Fibroblast of lung (primary cell): ENCODE data around the gene HIPK3. TPM values are rescaled to one million over a fixed set of nuclear protein-coding genes. Genes with fewer than 3 reads are reported as not detected.

ENCODE experiments used
- DNase-seq, 2 donors: peaks; one replicate each; pipeline versions ENCODE4 v3.0.0 to v3.0.0-alpha.2; 2010; ENCODE audit warnings: low read depth in 2 of 2
- H2AFZ ChIP-seq: 2 replicates; pipeline ENCODE4 v1.5.1; 2012; ENCODE audit warnings: low read length, control low read depth, inconsistent platforms
- H3K27ac ChIP-seq: 2 replicates; pipeline ENCODE4 v1.5.1; 2011; ENCODE audit warnings: low read length, control low read depth; ENCODE audit not compliant: insufficient read depth
- H3K27me3 ChIP-seq: 2 replicates; pipeline ENCODE4 v1.5.1; 2011; ENCODE audit warnings: mild to moderate bottlenecking, low read length; ENCODE audit not compliant: control insufficient read depth, insufficient read depth
- H3K36me3 ChIP-seq: 2 replicates; pipeline ENCODE4 v1.5.1; 2011; ENCODE audit warnings: low read length; ENCODE audit not compliant: control insufficient read depth, insufficient read depth
- H3K4me1 ChIP-seq: 2 replicates; pipeline ENCODE4 v1.5.1; 2011; ENCODE audit warnings: low read length; ENCODE audit not compliant: control insufficient read depth, insufficient read depth; ENCODE audit errors: extremely low read depth
- H3K4me2 ChIP-seq: 2 replicates; pipeline ENCODE4 v1.5.1; 2011; ENCODE audit warnings: low read length, control low read depth; ENCODE audit not compliant: insufficient read depth; ENCODE audit errors: extremely low read depth
- H3K4me3 ChIP-seq, 4 experiments: fragments of 200-600 bp in 1 of 4; sonication (generic) in 1 of 4; replicated peaks in 1 of 4; 2 replicates each; pipeline ENCODE4 v1.5.1; 2011 to 2016; ENCODE audit warnings: low read length in 4 of 4, low read depth in 3 of 4, mild to moderate bottlenecking in 3 of 4, control low read depth in 2 of 4, inconsistent platforms in 1 of 4, mixed read lengths in 1 of 4; ENCODE audit not compliant: insufficient read depth in 1 of 4; ENCODE audit errors: control extremely low read depth in 1 of 4
- H3K79me2 ChIP-seq: 2 replicates; pipeline ENCODE4 v1.5.1; 2012; ENCODE audit warnings: mild to moderate bottlenecking, low read length, inconsistent platforms; ENCODE audit not compliant: control insufficient read depth, insufficient read depth
- H3K9ac ChIP-seq: 2 replicates; pipeline ENCODE4 v1.5.1; 2011; ENCODE audit warnings: mild to moderate bottlenecking, low read length, control low read depth; ENCODE audit not compliant: insufficient read depth
- H3K9me3 ChIP-seq: 2 replicates; pipeline ENCODE4 v1.5.1; 2012; ENCODE audit warnings: low read depth, low read length; ENCODE audit not compliant: control insufficient read depth, insufficient read depth
- H4K20me1 ChIP-seq: 2 replicates; pipeline ENCODE4 v1.5.1; 2011; ENCODE audit warnings: low read length; ENCODE audit not compliant: control insufficient read depth, insufficient read depth; ENCODE audit errors: extremely low read depth
- CTCF ChIP-seq, 2 donors: IDR thresholded peaks in 1 of 2; conservative IDR thresholded peaks in 1 of 2; 1 replicate in 1 of 2; 2 replicates in 1 of 2; pipeline ENCODE4 v1.5.1; 2011 to 2012; ENCODE audit warnings: low read length in 2 of 2, control low read depth in 1 of 2, inconsistent platforms in 1 of 2, low read depth in 1 of 2, mild to moderate bottlenecking in 1 of 2
- EZH2 ChIP-seq: IDR thresholded peaks from 2 replicates; pipeline ENCODE4 v1.5.1; 2012; ENCODE audit warnings: low read length, control low read depth, mild to moderate bottlenecking; ENCODE audit errors: missing control alignments
- polyA plus RNA-seq, 2 donors: library from polyadenylated mRNA; depleted of rRNA in 1 of 2; stranded (reverse) in 1 of 2; unstranded in 1 of 2; fragments of >200 nt; gene quantifications; 2 replicates each; pipeline ENCODE4 v1.2.1, GENCODE V29; 2011 to 2012; ENCODE audit warnings: missing spikeins in 1 of 2
- total RNA-seq: library from RNA; depleted of rRNA; stranded (reverse); fragments of >200 nt; gene quantifications from 2 replicates; pipeline ENCODE4 v1.2.1, GENCODE V29; 2014

Gene HIPK3
- total and polyA plus RNA-seq, 2 donors (not counting 1 experiment from before 2014, with no cell fraction given) = 24.5 to 89.8 TPM

- no peak overlapping the region for H2AFZ ChIP-seq
- H3K79me2 ChIP-seq = peaks cover 22% of the 10 kb centered on the region
- H3K9ac ChIP-seq = no peak overlapping the region
- no peak for DNase-seq
- H4K20me1 ChIP-seq = no peaks in the 10 kb centered on the region
- H3K4me1 ChIP-seq = peaks cover 2% of the 10 kb centered on the region
- H3K4me3 ChIP-seq = no peak overlapping the region
- no peaks in the 10 kb centered on the region for H3K9me3 ChIP-seq
- H3K27ac ChIP-seq = no peak overlapping the region
- no peak overlapping the region for H3K4me2 ChIP-seq
- no peak for TF ChIP-seq CTCF (conservative IDR thresholded peaks at IDR 0.05 in 1 of 2, IDR thresholded peaks at IDR 0.05 in 1 of 2; ENCODE audit: low read depth in 1 of 2, low read length in 2 of 2)
- no peak for TF ChIP-seq EZH2
- H3K27me3 ChIP-seq = no peaks in the 10 kb centered on the region
- H3K36me3 ChIP-seq = no peaks in the 10 kb centered on the region
Observed at GRCh38 chr11:33333816-33334215, 76.6 kb downstream of the HIPK3 start.

GRCh38 chr11:33334627-33335026 is 77.4 kb downstream of the HIPK3 start:
- no peak overlapping the region for H2AFZ ChIP-seq
- peaks cover under 1% of the 10 kb centered on the region for H3K4me1 ChIP-seq
- DNase-seq = no peak
- no peak overlapping the region for H3K4me3 ChIP-seq
- no peaks in the 10 kb centered on the region for H3K27me3 ChIP-seq
- peaks cover 20% of the 10 kb centered on the region for H3K79me2 ChIP-seq
- no peak overlapping the region for H3K27ac ChIP-seq
- TF ChIP-seq EZH2 (no peak), CTCF (conservative IDR thresholded peaks at IDR 0.05 in 1 of 2, IDR thresholded peaks at IDR 0.05 in 1 of 2; ENCODE audit: low read depth in 1 of 2, low read length in 2 of 2) (no peak)
- H3K36me3 ChIP-seq = no peaks in the 10 kb centered on the region
- no peaks in the 10 kb centered on the region for H3K9me3 ChIP-seq
- H3K9ac ChIP-seq = no peak overlapping the region
- H3K4me2 ChIP-seq = no peak overlapping the region
- no peaks in the 10 kb centered on the region for H4K20me1 ChIP-seq

- Histone ChIP-seq H3K4me1 (no peaks in the 10 kb centered on the region), H3K27ac (no peak overlapping the region), H3K4me2 (no peak overlapping the region), H3K27me3 (no peaks in the 10 kb centered on the region), H3K36me3 (peaks cover 7% of the 10 kb centered on the region), H3K79me2 (peaks cover 4% of the 10 kb centered on the region), H3K4me3 (no peak overlapping the region), H3K9ac (no peak overlapping the region), H4K20me1 (no peaks in the 10 kb centered on the region), H3K9me3 (no peaks in the 10 kb centered on the region), H2AFZ (no peak overlapping the region)
- no peak for DNase-seq
- TF ChIP-seq EZH2 (no peak), CTCF (conservative IDR thresholded peaks at IDR 0.05 in 1 of 2, IDR thresholded peaks at IDR 0.05 in 1 of 2; ENCODE audit: low read depth in 1 of 2, low read length in 2 of 2) (no peak)
Observed at GRCh38 chr11:33339247-33339646, 82.1 kb downstream of the HIPK3 start.
